ENCODE measurements around the gene EFNA5.

DNA sequence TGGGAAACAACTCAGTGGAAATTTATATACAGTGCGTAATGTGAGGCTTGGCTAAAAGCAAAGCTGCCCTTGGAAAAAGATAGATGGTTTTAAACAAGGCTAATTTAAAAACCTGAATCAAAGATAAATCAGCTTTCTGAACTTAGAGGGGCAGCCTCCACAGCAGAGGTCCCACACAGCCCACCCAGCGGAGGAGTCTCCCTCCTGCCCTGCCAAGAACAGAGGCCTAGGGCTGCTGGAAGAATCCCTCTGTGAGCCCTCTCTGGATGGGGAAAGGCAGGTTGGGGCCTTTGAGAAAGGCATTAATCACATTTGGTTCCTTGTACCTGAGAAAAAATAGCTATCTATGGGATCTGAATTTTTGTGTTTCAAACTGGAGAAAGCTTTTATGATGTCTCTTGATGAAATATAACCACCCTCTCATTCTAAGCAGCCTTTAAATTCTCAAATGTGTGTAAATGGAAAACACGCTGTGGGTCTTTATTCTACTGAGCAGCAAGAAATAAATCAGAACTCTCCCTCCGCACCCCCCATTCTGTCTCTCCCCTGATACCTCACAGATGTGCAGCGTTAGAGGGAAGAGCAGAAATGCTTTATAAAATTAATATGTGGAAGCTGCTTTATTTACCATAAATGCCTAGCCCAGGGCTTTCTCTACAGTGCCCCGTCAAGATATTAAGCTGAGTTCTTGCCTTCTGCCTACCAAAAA is 329.2 kb downstream of the EFNA5 start:
- TF ChIP-seq, protein P1, sequence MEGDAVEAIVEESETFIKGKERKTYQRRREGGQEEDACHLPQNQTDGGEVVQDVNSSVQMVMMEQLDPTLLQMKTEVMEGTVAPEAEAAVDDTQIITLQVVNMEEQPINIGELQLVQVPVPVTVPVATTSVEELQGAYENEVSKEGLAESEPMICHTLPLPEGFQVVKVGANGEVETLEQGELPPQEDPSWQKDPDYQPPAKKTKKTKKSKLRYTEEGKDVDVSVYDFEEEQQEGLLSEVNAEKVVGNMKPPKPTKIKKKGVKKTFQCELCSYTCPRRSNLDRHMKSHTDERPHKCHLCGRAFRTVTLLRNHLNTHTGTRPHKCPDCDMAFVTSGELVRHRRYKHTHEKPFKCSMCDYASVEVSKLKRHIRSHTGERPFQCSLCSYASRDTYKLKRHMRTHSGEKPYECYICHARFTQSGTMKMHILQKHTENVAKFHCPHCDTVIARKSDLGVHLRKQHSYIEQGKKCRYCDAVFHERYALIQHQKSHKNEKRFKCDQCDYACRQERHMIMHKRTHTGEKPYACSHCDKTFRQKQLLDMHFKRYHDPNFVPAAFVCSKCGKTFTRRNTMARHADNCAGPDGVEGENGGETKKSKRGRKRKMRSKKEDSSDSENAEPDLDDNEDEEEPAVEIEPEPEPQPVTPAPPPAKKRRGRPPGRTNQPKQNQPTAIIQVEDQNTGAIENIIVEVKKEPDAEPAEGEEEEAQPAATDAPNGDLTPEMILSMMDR (conservative IDR thresholded peaks at IDR 0.05; ENCODE audit: low read depth in 2 of 2), result no peak
- no peak for TF ChIP-seq EZH2phosphoT487 (IDR thresholded peaks at IDR 0.05; ENCODE audit: unreplicated experiment)
- TF ChIP-seq NANOG (IDR thresholded peaks at IDR 0.05; ENCODE audit: borderline replicate concordance), result no peak
- no peak for TF ChIP-seq JUNB (IDR thresholded peaks at IDR 0.05; ENCODE audit: unreplicated experiment)
- TF ChIP-seq EZH2 (IDR thresholded peaks at IDR 0.05; ENCODE audit: low read depth, unreplicated experiment), result no peak
- TF ChIP-seq, protein P2, sequence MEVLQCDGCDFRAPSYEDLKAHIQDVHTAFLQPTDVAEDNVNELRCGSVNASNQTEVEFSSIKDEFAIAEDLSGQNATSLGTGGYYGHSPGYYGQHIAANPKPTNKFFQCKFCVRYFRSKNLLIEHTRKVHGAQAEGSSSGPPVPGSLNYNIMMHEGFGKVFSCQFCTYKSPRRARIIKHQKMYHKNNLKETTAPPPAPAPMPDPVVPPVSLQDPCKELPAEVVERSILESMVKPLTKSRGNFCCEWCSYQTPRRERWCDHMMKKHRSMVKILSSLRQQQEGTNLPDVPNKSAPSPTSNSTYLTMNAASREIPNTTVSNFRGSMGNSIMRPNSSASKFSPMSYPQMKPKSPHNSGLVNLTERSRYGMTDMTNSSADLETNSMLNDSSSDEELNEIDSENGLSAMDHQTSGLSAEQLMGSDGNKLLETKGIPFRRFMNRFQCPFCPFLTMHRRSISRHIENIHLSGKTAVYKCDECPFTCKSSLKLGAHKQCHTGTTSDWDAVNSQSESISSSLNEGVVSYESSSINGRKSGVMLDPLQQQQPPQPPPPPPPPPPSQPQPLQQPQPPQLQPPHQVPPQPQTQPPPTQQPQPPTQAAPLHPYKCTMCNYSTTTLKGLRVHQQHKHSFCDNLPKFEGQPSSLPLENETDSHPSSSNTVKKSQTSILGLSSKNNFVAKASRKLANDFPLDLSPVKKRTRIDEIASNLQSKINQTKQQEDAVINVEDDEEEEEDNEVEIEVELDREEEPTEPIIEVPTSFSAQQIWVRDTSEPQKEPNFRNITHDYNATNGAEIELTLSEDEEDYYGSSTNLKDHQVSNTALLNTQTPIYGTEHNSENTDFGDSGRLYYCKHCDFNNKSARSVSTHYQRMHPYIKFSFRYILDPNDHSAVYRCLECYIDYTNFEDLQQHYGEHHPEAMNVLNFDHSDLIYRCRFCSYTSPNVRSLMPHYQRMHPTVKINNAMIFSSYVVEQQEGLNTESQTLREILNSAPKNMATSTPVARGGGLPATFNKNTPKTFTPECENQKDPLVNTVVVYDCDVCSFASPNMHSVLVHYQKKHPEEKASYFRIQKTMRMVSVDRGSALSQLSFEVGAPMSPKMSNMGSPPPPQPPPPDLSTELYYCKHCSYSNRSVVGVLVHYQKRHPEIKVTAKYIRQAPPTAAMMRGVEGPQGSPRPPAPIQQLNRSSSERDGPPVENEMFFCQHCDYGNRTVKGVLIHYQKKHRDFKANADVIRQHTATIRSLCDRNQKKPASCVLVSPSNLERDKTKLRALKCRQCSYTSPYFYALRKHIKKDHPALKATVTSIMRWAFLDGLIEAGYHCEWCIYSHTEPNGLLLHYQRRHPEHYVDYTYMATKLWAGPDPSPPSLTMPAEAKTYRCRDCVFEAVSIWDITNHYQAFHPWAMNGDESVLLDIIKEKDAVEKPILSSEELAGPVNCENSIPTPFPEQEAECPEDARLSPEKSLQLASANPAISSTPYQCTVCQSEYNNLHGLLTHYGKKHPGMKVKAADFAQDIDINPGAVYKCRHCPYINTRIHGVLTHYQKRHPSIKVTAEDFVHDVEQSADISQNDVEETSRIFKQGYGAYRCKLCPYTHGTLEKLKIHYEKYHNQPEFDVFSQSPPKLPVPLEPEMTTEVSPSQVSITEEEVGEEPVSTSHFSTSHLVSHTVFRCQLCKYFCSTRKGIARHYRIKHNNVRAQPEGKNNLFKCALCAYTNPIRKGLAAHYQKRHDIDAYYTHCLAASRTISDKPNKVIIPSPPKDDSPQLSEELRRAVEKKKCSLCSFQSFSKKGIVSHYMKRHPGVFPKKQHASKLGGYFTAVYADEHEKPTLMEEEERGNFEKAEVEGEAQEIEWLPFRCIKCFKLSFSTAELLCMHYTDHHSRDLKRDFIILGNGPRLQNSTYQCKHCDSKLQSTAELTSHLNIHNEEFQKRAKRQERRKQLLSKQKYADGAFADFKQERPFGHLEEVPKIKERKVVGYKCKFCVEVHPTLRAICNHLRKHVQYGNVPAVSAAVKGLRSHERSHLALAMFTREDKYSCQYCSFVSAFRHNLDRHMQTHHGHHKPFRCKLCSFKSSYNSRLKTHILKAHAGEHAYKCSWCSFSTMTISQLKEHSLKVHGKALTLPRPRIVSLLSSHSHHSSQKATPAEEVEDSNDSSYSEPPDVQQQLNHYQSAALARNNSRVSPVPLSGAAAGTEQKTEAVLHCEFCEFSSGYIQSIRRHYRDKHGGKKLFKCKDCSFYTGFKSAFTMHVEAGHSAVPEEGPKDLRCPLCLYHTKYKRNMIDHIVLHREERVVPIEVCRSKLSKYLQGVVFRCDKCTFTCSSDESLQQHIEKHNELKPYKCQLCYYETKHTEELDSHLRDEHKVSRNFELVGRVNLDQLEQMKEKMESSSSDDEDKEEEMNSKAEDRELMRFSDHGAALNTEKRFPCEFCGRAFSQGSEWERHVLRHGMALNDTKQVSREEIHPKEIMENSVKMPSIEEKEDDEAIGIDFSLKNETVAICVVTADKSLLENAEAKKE (CRISPR knock-in tag; IDR thresholded peaks at IDR 0.05), result no peak
- TF ChIP-seq, protein P3, sequence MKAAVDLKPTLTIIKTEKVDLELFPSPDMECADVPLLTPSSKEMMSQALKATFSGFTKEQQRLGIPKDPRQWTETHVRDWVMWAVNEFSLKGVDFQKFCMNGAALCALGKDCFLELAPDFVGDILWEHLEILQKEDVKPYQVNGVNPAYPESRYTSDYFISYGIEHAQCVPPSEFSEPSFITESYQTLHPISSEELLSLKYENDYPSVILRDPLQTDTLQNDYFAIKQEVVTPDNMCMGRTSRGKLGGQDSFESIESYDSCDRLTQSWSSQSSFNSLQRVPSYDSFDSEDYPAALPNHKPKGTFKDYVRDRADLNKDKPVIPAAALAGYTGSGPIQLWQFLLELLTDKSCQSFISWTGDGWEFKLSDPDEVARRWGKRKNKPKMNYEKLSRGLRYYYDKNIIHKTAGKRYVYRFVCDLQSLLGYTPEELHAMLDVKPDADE (IDR thresholded peaks at IDR 0.05), result no peak
- no peak for TF ChIP-seq POLR2AphosphoS5 (IDR thresholded peaks at IDR 0.05; ENCODE audit: low read depth)
- TF ChIP-seq, protein P4, sequence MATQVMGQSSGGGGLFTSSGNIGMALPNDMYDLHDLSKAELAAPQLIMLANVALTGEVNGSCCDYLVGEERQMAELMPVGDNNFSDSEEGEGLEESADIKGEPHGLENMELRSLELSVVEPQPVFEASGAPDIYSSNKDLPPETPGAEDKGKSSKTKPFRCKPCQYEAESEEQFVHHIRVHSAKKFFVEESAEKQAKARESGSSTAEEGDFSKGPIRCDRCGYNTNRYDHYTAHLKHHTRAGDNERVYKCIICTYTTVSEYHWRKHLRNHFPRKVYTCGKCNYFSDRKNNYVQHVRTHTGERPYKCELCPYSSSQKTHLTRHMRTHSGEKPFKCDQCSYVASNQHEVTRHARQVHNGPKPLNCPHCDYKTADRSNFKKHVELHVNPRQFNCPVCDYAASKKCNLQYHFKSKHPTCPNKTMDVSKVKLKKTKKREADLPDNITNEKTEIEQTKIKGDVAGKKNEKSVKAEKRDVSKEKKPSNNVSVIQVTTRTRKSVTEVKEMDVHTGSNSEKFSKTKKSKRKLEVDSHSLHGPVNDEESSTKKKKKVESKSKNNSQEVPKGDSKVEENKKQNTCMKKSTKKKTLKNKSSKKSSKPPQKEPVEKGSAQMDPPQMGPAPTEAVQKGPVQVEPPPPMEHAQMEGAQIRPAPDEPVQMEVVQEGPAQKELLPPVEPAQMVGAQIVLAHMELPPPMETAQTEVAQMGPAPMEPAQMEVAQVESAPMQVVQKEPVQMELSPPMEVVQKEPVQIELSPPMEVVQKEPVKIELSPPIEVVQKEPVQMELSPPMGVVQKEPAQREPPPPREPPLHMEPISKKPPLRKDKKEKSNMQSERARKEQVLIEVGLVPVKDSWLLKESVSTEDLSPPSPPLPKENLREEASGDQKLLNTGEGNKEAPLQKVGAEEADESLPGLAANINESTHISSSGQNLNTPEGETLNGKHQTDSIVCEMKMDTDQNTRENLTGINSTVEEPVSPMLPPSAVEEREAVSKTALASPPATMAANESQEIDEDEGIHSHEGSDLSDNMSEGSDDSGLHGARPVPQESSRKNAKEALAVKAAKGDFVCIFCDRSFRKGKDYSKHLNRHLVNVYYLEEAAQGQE (IDR thresholded peaks at IDR 0.05; ENCODE audit: unreplicated experiment), result no peak
- no peak for TF ChIP-seq ZNF114 (CRISPR knock-in tag; IDR thresholded peaks at IDR 0.05)
- TF ChIP-seq ZNF331 (CRISPR knock-in tag; IDR thresholded peaks at IDR 0.05; ENCODE audit: low read depth), result no peak
- TF ChIP-seq CREB1 (CRISPR knock-in tag; IDR thresholded peaks at IDR 0.05; ENCODE audit: low read depth), result no peak
